GM12874 (cell line): Measurements from ENCODE around the gene JHY.

ENCODE experiments used
- CTCF ChIP-seq: IDR thresholded peaks from 2 replicates; pipeline ENCODE4 v1.5.1; 2011; ENCODE audit warnings: low read depth, mild to moderate bottlenecking, control low read depth, low read length, moderate library complexity; ENCODE audit not compliant: insufficient read depth

Gene JHY

GRCh38 chr11:122882189-122882856 lies at the start of gene JHY:
TSS of gene JHY (plus strand) at chr11:122882759. CDS start at chr11:122885850, 3,091 bp downstream.
- TF ChIP-seq CTCF = no peak

- TF ChIP-seq CTCF = no peak
These were observed 48.6 kb upstream of the JHY start for GRCh38 chr11:122833846-122834464.

- TF ChIP-seq CTCF = no peak
These were observed 45.6 kb upstream of the JHY start for GRCh38 chr11:122836916-122837315.

- TF ChIP-seq CTCF = no peak
These were observed 44.8 kb upstream of the JHY start for GRCh38 chr11:122837528-122838346.

- no peak for TF ChIP-seq CTCF
These were observed 39.0 kb upstream of the JHY start for GRCh38 chr11:122843281-122844141.

- no peak for TF ChIP-seq CTCF
These were observed 35.1 kb upstream of the JHY start for GRCh38 chr11:122847466-122847865.
